Lower lobe of right lung (tissue), 2 donors: ENCODE measurements around the gene PIGU. TPM values are rescaled to one million over a fixed set of nuclear protein-coding genes. Genes with fewer than 3 reads are reported as not detected.

Experiments used
- ATAC-seq, 2 donors: fragments of 200-7000 bp; cut with Tn5 transposase; one replicate each; pipeline ENCODE4 v1.9.1; 2020 to 2022; ENCODE audit warnings: mild to moderate bottlenecking in 2 of 2, moderate library complexity in 2 of 2
- DNase-seq: peaks from one replicate; pipeline ENCODE4 v3.0.0-alpha.2; 2020
- H3K27ac ChIP-seq: fragments of 200-600 bp; one replicate; pipeline ENCODE4 v1.8.0; 2022
- H3K27me3 ChIP-seq: fragments of 200-600 bp; one replicate; pipeline ENCODE4 v1.8.0; 2022; ENCODE audit warnings: low read depth
- H3K36me3 ChIP-seq: fragments of 200-600 bp; one replicate; pipeline ENCODE4 v1.8.0; 2022; ENCODE audit warnings: mild to moderate bottlenecking
- H3K4me1 ChIP-seq: fragments of 200-600 bp; one replicate; pipeline ENCODE4 v1.8.0; 2022
- H3K4me3 ChIP-seq: fragments of 200-600 bp; one replicate; pipeline ENCODE4 v1.8.0; 2022; ENCODE audit warnings: mild to moderate bottlenecking
- H3K9me3 ChIP-seq: fragments of 200-600 bp; one replicate; pipeline ENCODE4 v1.8.0; 2022
- CTCF ChIP-seq: fragments of 200-600 bp; IDR thresholded peaks from one replicate; pipeline ENCODE4 v1.8.0; 2022; ENCODE audit warnings: antibody characterized with exemption, mild to moderate bottlenecking
- intact Hi-C: fragments of 100-400 bp; cut with DNase I; formaldehyde crosslinking; loops from one replicate; pipeline ENCODE4 v1.11.0; 2022
- total RNA-seq: library from RNA; stranded (reverse); fragmentation: NEBNext Ultra II Directional; extraction: Animal tissue kit (Norgen Biotek cat#: 25700); gene quantifications from one replicate; pipeline ENCODE4 v1.2.1, GENCODE V29; 2021
- donor health status: DM: no; HTN: yes; CAD: no; lungs with severe emphysema.

The PIGU gene
- total RNA-seq, 1 donor from 2014 or later = 13.8 TPM

DNA sequence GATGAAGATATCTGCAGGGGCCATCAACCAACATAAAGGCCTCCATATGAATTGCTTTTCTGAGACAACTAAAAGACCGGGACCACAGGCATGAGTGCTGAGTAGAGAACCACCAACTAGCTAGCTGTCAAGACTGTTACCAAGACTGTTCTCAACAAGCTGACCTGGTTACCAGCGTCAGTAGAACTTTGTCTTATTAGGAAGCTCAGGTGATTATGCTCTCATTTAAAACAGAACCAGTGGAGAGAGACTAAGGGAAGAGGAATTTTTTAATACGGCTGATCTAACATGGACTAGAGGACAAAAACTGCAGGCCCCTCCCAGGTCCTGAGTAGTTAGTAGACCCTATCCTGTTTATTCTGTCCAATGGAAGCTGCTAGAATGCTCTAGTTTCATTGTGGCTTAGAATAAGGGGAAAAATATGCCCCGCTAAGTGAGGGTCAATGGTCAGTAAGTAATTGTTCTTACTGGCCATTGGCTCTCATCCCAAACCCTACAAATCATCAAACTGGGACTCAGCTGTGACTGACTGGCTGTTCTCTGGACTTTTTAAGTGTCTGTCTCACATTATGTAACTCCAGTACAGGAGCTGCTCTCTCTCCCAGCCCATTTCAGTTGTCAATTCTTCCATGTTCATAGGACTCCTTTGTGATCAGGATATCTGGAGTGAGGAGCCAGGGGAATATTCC, 164.5 kb downstream of the PIGU start:
- no peaks in the 10 kb centered on the region for H3K9me3 ChIP-seq
- no peak overlapping the region for H3K4me3 ChIP-seq
- peaks cover 27% of the 10 kb centered on the region for H3K4me1 ChIP-seq
- no peak for TF ChIP-seq CTCF
- peak overlapping the region; percentile 2 for H3K27ac ChIP-seq
- no peak for DNase-seq
- no peak for ATAC-seq
- peaks cover 26% of the 10 kb centered on the region for H3K36me3 ChIP-seq
- no peaks in the 10 kb centered on the region for H3K27me3 ChIP-seq
- intact Hi-C loops = no loop called here

GRCh38 chr20:34511891-34512265, 165.0 kb downstream of the PIGU start:
- Histone ChIP-seq H3K27ac (peak overlapping the region; percentile 2), H3K9me3 (no peaks in the 10 kb centered on the region), H3K4me1 (peaks cover 23% of the 10 kb centered on the region), H3K27me3 (no peaks in the 10 kb centered on the region), H3K4me3 (no peak overlapping the region), H3K36me3 (peaks cover 29% of the 10 kb centered on the region)
- intact Hi-C loops = no loop called here
- TF ChIP-seq CTCF = no peak
- DNase-seq (no peak), ATAC-seq (no peak)

GRCh38 chr20:34510575-34510974, 166.3 kb downstream of the PIGU start:
- ATAC-seq (no peak), DNase-seq (no peak)
- Histone ChIP-seq H3K27ac (no peak overlapping the region), H3K4me1 (peaks cover 23% of the 10 kb centered on the region), H3K36me3 (peaks cover 42% of the 10 kb centered on the region), H3K9me3 (no peaks in the 10 kb centered on the region), H3K4me3 (no peak overlapping the region), H3K27me3 (no peaks in the 10 kb centered on the region)
- no peak for TF ChIP-seq CTCF
- intact Hi-C loops = no loop called here

Other genes with a start within 250 kb of the PIGU start
- gene DYNLRB1, start 160.7 kb downstream of the PIGU start, total RNA-seq = 161 TPM
- gene MAP1LC3A, start 118.4 kb downstream of the PIGU start, total RNA-seq = 51.6 TPM
- 13.6 TPM for gene TP53INP2, start 27.3 kb upstream of the PIGU start, total RNA-seq
- gene NCOA6, start 148.6 kb upstream of the PIGU start, total RNA-seq = 27.1 TPM
- 24.0 TPM for gene GGT7, start 195.8 kb upstream of the PIGU start, total RNA-seq
- gene ACSS2, start 199.5 kb upstream of the PIGU start, total RNA-seq = 131 TPM